ENCODE results near the gene RAMP1.

RAMP1 gene

DNA sequence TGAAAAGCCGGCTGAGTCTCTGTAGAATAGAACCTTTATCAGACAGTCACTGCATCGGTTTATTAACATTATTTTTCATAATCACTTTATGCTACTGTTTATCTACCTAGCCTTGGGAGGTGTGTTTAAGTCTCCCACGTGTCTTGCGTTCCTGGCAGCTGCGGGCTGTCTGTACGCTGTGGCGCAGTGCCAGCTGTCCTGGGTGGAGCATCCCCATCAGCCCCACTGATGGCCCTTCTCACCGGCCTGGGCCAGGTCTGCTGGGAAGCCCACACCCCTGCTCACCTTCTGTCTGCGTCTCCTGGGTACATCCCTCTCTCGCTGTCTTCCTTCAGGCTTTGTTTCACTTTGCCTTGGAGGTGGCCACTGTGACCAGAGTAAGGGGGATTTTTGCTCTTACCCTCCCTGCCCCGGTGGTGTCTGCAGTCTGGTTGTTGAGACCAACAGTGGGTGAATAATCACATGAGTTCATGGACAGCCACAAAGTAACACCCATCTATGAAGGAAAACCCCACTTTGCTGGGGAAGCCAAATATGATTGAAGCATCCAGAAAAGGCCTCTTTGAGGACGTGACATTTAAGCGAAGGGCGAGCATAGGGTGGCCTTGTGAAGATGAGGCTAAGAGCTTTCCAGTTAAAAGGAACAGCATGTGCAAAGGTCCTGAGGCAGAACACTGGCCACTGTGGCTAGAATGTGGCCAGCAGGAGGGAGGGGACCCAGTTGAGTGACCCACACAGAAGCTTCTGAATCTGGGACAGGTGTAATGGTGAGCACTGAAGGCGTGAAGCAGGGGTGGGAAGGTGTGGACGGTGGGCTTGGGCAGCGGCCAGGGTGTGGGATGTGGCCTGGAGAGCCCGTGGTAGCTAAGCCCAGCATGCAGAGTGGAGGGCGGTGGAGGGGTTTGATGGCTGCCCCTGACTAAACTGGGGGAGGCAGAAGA, 41.7 kb downstream of the RAMP1 start:
- Histone ChIP-seq H3K27me3 (ENCODE audit: insufficient read depth, poor library complexity, severe bottlenecking) (no peaks in the 10 kb centered on the region), H3K4me3 (replicated peaks; ENCODE audit: insufficient read depth, low read length) (no peak overlapping the region), H3K27ac (replicated peaks) (no peak overlapping the region)
- TF ChIP-seq POLR2AphosphoS5 (IDR thresholded peaks at IDR 0.05; ENCODE audit: low read depth) (no peak), REST (IDR thresholded peaks at IDR 0.05; ENCODE audit: insufficient replicate concordance, low read depth) (no peak), SPI1 (IDR thresholded peaks at IDR 0.05; ENCODE audit: borderline replicate concordance, low read depth) (no peak), GABPA (IDR thresholded peaks at IDR 0.05; ENCODE audit: low read depth) (no peak), CTCF (IDR thresholded peaks at IDR 0.05; ENCODE audit: insufficient read depth, low read length) (no peak)
- DNase-seq (ENCODE audit: low read depth in 1 of 2, low spot score in 1 of 2) = no peak

GRCh38 chr2:237901932-237902850, 42.8 kb downstream of the RAMP1 start:
- Histone ChIP-seq H3K4me3 (replicated peaks; ENCODE audit: insufficient read depth, low read length) (no peak overlapping the region), H3K27me3 (ENCODE audit: insufficient read depth, poor library complexity, severe bottlenecking) (no peaks in the 10 kb centered on the region), H3K27ac (replicated peaks) (no peak overlapping the region)
- DNase-seq (ENCODE audit: low read depth in 1 of 2, low spot score in 1 of 2) = no peak
- TF ChIP-seq CTCF (IDR thresholded peaks at IDR 0.05; ENCODE audit: insufficient read depth, low read length) (no peak), REST (IDR thresholded peaks at IDR 0.05; ENCODE audit: insufficient replicate concordance, low read depth) (no peak), POLR2AphosphoS5 (IDR thresholded peaks at IDR 0.05; ENCODE audit: low read depth) (no peak), SPI1 (IDR thresholded peaks at IDR 0.05; ENCODE audit: borderline replicate concordance, low read depth) (no peak), GABPA (IDR thresholded peaks at IDR 0.05; ENCODE audit: low read depth) (no peak)

- peak overlapping the region; percentile 76 for H3K27ac ChIP-seq (replicated peaks)
These were observed 45.6 kb downstream of the RAMP1 start for GRCh38 chr2:237904831-237905599.

More at GRCh38 chr2:237904831-237905599, 45.6 kb downstream of the RAMP1 start:
- H3K4me3 ChIP-seq (replicated peaks; ENCODE audit: insufficient read depth, low read length) = no peak overlapping the region
- DNase-seq (ENCODE audit: low read depth in 1 of 2, low spot score in 1 of 2) = peak in 1 of 2 experiments; percentile 21
- no peaks in the 10 kb centered on the region for H3K27me3 ChIP-seq (ENCODE audit: insufficient read depth, poor library complexity, severe bottlenecking)
- no peak for TF ChIP-seq SPI1 (IDR thresholded peaks at IDR 0.05; ENCODE audit: borderline replicate concordance, low read depth)
- no peak for TF ChIP-seq CTCF (IDR thresholded peaks at IDR 0.05; ENCODE audit: insufficient read depth, low read length)
- no peak for TF ChIP-seq POLR2AphosphoS5 (IDR thresholded peaks at IDR 0.05; ENCODE audit: low read depth)
- TF ChIP-seq GABPA (IDR thresholded peaks at IDR 0.05; ENCODE audit: low read depth) = no peak
- no peak for TF ChIP-seq REST (IDR thresholded peaks at IDR 0.05; ENCODE audit: insufficient replicate concordance, low read depth)

Measured in HL-60 (cell line).